Measurements from ENCODE around the gene KIF16B. TPM values are rescaled to one million over a fixed set of nuclear protein-coding genes. Genes with fewer than 3 reads are reported as not detected.

The KIF16B gene
- total RNA-seq, 1 donor from 2014 or later: 27.0 TPM

DNA sequence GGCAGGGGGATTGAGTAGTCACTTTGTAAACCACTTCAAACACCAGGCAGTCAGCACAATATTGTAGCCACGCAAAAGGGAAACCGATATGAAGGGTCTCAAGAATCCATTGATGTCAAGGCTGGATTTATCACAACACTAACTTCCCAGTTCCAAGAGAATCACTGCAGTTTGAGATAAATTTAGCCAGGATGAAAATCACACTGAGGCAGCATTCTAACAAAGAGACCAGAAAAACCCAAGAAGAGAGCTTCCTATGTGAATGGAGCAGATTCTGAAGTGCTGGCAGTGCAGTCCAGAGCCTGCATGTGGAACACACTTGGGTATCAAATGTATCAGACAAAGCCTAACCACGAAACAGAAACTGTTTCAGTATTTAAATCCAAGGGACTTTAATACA is 84.6 kb downstream of the KIF16B start:
- Mint-ChIP-seq H3K27ac (ENCODE audit: unreplicated experiment) (peak overlapping the region; percentile 97), H3K27me3 (ENCODE audit: unreplicated experiment) (peaks cover 14% of the 10 kb centered on the region)

DNA sequence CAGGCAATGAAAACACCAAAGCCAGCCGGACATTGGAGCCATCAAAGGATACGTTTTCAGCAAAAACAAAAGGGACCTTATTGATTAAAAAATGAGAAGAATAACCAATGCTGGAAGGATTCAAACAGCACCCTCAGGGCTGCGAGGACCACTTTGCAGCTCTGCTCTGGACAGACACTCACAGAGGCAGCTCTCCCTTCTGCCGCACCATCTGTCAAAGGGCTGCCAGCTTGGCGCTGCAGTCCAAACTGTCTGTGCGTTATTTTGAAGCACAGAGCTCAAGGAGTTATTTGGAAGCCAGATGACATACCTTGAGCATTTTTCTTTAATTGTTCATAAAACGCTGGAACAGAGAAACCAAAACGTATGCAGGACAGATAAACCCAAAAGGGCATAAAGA is 85.2 kb downstream of the KIF16B start:
- TF ChIP-seq, protein P1, sequence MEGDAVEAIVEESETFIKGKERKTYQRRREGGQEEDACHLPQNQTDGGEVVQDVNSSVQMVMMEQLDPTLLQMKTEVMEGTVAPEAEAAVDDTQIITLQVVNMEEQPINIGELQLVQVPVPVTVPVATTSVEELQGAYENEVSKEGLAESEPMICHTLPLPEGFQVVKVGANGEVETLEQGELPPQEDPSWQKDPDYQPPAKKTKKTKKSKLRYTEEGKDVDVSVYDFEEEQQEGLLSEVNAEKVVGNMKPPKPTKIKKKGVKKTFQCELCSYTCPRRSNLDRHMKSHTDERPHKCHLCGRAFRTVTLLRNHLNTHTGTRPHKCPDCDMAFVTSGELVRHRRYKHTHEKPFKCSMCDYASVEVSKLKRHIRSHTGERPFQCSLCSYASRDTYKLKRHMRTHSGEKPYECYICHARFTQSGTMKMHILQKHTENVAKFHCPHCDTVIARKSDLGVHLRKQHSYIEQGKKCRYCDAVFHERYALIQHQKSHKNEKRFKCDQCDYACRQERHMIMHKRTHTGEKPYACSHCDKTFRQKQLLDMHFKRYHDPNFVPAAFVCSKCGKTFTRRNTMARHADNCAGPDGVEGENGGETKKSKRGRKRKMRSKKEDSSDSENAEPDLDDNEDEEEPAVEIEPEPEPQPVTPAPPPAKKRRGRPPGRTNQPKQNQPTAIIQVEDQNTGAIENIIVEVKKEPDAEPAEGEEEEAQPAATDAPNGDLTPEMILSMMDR (IDR thresholded peaks at IDR 0.05; ENCODE audit: partially characterized antibody, unreplicated experiment): no peak
- Mint-ChIP-seq H3K9me3 (ENCODE audit: unreplicated experiment) (peaks cover 16% of the 10 kb centered on the region), H3K27ac (ENCODE audit: unreplicated experiment) (peak overlapping the region; percentile 97), H3K4me1 (ENCODE audit: low read depth, unreplicated experiment) (peaks cover 62% of the 10 kb centered on the region), H3K27me3 (ENCODE audit: unreplicated experiment) (peaks cover 14% of the 10 kb centered on the region), H3K36me3 (ENCODE audit: unreplicated experiment) (peaks cover 4% of the 10 kb centered on the region), H3K4me3 (ENCODE audit: unreplicated experiment) (peak overlapping the region; percentile 80)
- DNase-seq: peak; percentile 82

More for the DNA sequence above, 84.6 kb downstream of the KIF16B start:
- H3K9me3 Mint-ChIP-seq (ENCODE audit: unreplicated experiment): peaks cover 16% of the 10 kb centered on the region
- TF ChIP-seq, protein P1 (IDR thresholded peaks at IDR 0.05; ENCODE audit: partially characterized antibody, unreplicated experiment): no peak
- H3K36me3 Mint-ChIP-seq (ENCODE audit: unreplicated experiment): peaks cover 4% of the 10 kb centered on the region
- DNase-seq: no peak
- H3K4me1 Mint-ChIP-seq (ENCODE audit: low read depth, unreplicated experiment): peaks cover 57% of the 10 kb centered on the region
- H3K4me3 Mint-ChIP-seq (ENCODE audit: unreplicated experiment): peak overlapping the region; percentile 80

DNA sequence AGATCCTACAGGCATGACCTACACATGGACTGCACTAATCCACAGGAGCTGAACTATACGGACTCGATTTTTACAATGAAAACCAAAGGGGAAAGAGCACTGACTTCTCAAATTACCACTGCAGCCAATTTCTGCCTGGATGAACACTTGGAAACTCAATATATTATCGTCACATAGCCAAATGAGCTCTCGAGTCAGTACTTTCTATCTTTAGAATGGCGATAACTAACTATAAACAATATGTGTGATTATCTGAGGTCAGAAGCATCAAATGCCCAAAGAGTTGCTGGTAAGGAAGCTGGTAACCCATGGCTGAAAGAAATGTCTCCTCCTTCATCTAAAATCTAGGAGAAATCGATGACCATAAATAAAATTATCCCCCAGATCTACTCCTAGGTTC is 86.7 kb downstream of the KIF16B start:
- DNase-seq: no peak
- Mint-ChIP-seq H3K36me3 (ENCODE audit: unreplicated experiment) (no peaks in the 10 kb centered on the region), H3K27me3 (ENCODE audit: unreplicated experiment) (peaks cover 14% of the 10 kb centered on the region), H3K9me3 (ENCODE audit: unreplicated experiment) (peaks cover 16% of the 10 kb centered on the region), H3K4me1 (ENCODE audit: low read depth, unreplicated experiment) (peaks cover 59% of the 10 kb centered on the region), H3K27ac (ENCODE audit: unreplicated experiment) (peak overlapping the region; percentile 97), H3K4me3 (ENCODE audit: unreplicated experiment) (peak overlapping the region; percentile 48)
- TF ChIP-seq, protein P1 (IDR thresholded peaks at IDR 0.05; ENCODE audit: partially characterized antibody, unreplicated experiment): no peak

DNA sequence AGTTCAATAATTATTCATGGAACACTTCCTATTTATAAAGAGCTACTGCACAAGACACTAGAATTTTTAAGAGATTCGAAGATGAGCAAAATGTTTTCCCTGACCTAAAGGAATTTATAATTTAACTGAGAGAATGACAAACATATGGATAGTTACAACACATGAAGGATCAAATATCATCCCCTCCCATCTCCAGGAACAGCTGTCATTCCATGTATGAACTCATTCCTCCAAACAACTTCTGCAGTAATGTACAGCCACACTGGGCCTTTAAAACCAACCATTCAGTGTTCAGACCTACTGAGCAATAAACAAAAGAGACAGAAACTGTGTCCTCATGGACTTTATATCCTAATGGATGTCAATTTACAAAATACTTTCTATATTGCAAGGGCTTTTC is 87.8 kb downstream of the KIF16B start:
- Mint-ChIP-seq H3K9me3 (ENCODE audit: unreplicated experiment) (peaks cover 16% of the 10 kb centered on the region), H3K4me3 (ENCODE audit: unreplicated experiment) (peak overlapping the region; percentile 8), H3K27me3 (ENCODE audit: unreplicated experiment) (peaks cover 14% of the 10 kb centered on the region), H3K36me3 (ENCODE audit: unreplicated experiment) (no peaks in the 10 kb centered on the region), H3K4me1 (ENCODE audit: low read depth, unreplicated experiment) (peaks cover 54% of the 10 kb centered on the region), H3K27ac (ENCODE audit: unreplicated experiment) (no peak overlapping the region)
- TF ChIP-seq, protein P1 (IDR thresholded peaks at IDR 0.05; ENCODE audit: partially characterized antibody, unreplicated experiment): no peak
- DNase-seq: no peak

DNA sequence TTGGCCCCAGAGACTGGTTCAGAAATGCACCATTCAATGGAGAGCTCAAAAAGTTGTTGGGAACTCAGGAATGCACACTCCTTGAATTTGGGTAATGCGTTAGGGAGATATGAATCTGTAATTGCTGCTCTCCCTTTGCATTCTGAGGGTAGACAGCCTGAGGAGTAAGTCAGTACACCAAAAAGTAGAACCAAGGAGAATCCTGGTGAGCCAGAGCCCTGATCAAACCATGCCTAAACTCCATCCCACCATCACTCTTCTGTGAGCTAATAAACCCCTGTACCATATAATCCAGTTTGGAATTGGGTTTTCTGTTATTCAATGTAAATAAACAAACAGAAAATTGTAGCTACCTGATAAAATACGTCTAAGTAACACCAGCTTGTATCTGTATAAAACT is 90.2 kb downstream of the KIF16B start:
- no peaks in the 10 kb centered on the region for H3K36me3 Mint-ChIP-seq (ENCODE audit: unreplicated experiment)
- TF ChIP-seq, protein P1 (IDR thresholded peaks at IDR 0.05; ENCODE audit: partially characterized antibody, unreplicated experiment): no peak
- H3K4me3 Mint-ChIP-seq (ENCODE audit: unreplicated experiment): no peak overlapping the region
- peaks cover 39% of the 10 kb centered on the region for H3K4me1 Mint-ChIP-seq (ENCODE audit: low read depth, unreplicated experiment)
- H3K27ac Mint-ChIP-seq (ENCODE audit: unreplicated experiment): no peak overlapping the region
- peaks cover 7% of the 10 kb centered on the region for H3K27me3 Mint-ChIP-seq (ENCODE audit: unreplicated experiment)
- DNase-seq: no peak
- peaks cover 9% of the 10 kb centered on the region for H3K9me3 Mint-ChIP-seq (ENCODE audit: unreplicated experiment)
